Astrocyte (in vitro differentiated cells and primary cell): ENCODE data around the gene CAMK2B.

ENCODE experiments used
- EZH2 ChIP-seq: IDR thresholded peaks from 2 replicates; pipeline ENCODE4 v1.6.1; 2012; ENCODE audit warnings: mild to moderate bottlenecking, low read length, inconsistent platforms; ENCODE audit not compliant: insufficient read depth
- TF ChIP-seq, protein P1 (sequence below): IDR thresholded peaks from 2 replicates; pipeline ENCODE4 v1.5.1; 2011; ENCODE audit warnings: low read depth, mild to moderate bottlenecking, inconsistent platforms, low read length, moderate library complexity; ENCODE audit not compliant: insufficient read depth

DNA sequence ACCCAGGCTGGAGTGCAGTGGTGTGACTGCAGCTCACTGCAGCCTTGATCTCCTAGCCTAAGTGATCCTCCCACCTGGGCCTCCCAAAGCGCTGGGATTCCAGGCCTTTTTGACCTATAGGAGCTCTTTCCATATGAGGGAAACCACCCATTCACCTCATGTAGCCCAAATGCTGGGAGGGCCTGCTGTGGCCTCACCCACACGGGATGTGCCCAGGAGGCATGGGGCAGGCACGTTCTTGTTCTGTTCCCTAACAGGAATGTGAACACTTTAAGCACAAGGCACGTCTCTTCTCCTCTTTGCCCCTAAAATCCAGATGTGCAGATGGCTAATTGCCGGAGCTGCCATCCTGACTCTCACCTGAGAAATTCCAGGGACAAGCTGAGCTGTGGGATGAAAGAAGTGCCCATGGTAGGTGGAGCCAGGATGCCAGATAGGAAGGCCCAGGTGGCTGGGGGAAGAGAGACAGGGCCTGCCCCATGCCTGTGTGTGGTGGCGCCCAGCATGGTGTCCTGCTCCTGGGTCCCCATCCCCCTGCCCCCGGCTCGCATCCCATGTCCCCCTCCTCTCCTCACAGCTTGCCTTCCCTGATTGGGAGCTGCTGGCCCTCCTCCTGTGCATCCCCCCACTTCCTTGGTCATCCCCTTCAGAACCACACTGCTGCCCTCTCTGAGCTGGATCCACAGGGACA lies 17.3 kb downstream of the CAMK2B start:
- TF ChIP-seq, protein P1, sequence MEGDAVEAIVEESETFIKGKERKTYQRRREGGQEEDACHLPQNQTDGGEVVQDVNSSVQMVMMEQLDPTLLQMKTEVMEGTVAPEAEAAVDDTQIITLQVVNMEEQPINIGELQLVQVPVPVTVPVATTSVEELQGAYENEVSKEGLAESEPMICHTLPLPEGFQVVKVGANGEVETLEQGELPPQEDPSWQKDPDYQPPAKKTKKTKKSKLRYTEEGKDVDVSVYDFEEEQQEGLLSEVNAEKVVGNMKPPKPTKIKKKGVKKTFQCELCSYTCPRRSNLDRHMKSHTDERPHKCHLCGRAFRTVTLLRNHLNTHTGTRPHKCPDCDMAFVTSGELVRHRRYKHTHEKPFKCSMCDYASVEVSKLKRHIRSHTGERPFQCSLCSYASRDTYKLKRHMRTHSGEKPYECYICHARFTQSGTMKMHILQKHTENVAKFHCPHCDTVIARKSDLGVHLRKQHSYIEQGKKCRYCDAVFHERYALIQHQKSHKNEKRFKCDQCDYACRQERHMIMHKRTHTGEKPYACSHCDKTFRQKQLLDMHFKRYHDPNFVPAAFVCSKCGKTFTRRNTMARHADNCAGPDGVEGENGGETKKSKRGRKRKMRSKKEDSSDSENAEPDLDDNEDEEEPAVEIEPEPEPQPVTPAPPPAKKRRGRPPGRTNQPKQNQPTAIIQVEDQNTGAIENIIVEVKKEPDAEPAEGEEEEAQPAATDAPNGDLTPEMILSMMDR = no peak
- TF ChIP-seq EZH2 = no peak
